Activated naive CD4-positive, alpha-beta T cell treated with anti-CD3 and anti-CD28 coated beads, Interleukin-2, amount 50 U/mL, for 24 hours (primary cell): ENCODE data around the gene GNG2.

Experiments
- H3K27ac Mint-ChIP-seq: one replicate; pipeline ENCODE4 v1.8.0; 2021; ENCODE audit warnings: mild to moderate bottlenecking, mixed read lengths
- H3K27me3 Mint-ChIP-seq: one replicate; pipeline ENCODE4 v1.8.0; 2021; ENCODE audit warnings: mixed read lengths
- H3K36me3 Mint-ChIP-seq: one replicate; pipeline ENCODE4 v1.8.0; 2021; ENCODE audit warnings: mixed read lengths
- H3K4me1 Mint-ChIP-seq: one replicate; pipeline ENCODE4 v1.8.0; 2021; ENCODE audit warnings: mixed read lengths
- H3K4me3 Mint-ChIP-seq: one replicate; pipeline ENCODE4 v1.8.0; 2021; ENCODE audit warnings: mild to moderate bottlenecking, mixed read lengths
- H3K9me3 Mint-ChIP-seq: one replicate; pipeline ENCODE4 v1.8.0; 2021; ENCODE audit warnings: mixed read lengths

Gene GNG2

GRCh38 chr14:51860164-51860824, at the start of gene GNG2:
TSS of gene GNG2 (plus strand) at chr14:51860612. CDS start at chr14:51950679, 90,067 bp downstream.
- H3K4me1 Mint-ChIP-seq: peaks cover 76% of the 10 kb centered on the region
- H3K9me3 Mint-ChIP-seq: no peaks in the 10 kb centered on the region
- peak within 1 kb of the TSS; percentile 99 for H3K4me3 Mint-ChIP-seq
- no peaks in the 10 kb centered on the region for H3K27me3 Mint-ChIP-seq
- H3K27ac Mint-ChIP-seq: peak within 1 kb of the TSS; percentile 97
- H3K36me3 Mint-ChIP-seq: peaks cover 2% of the 10 kb centered on the region

DNA sequence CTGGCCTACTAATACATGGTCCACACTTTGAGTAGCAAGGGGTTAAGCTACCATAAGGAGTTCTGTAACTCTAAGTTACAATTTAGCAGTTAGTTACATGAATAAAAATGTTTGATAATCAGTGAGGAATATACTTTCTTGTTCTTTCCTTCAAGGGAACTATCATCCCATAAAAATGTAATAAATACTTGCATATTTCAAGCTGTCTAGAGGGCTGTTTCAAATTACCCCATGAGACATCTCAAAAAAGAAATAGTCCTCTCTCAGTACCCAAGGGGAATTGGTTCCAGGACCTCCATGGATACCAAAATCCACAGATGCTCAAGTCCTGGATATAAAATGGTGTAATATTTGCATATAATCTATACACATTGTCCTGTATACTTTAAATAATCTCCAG, 48.7 kb upstream of the GNG2 start:
- H3K36me3 Mint-ChIP-seq: no peaks in the 10 kb centered on the region

GRCh38 chr14:51816031-51816430, 44.4 kb upstream of the GNG2 start:
- H3K27me3 Mint-ChIP-seq: no peaks in the 10 kb centered on the region
- H3K4me1 Mint-ChIP-seq: no peaks in the 10 kb centered on the region
- H3K9me3 Mint-ChIP-seq: no peaks in the 10 kb centered on the region
- no peak overlapping the region for H3K4me3 Mint-ChIP-seq
- no peaks in the 10 kb centered on the region for H3K36me3 Mint-ChIP-seq
- peak overlapping the region; percentile 72 for H3K27ac Mint-ChIP-seq

More for the DNA sequence above, 48.7 kb upstream of the GNG2 start:
- H3K27ac Mint-ChIP-seq: no peak overlapping the region
- no peaks in the 10 kb centered on the region for H3K9me3 Mint-ChIP-seq
- no peak overlapping the region for H3K4me3 Mint-ChIP-seq
- H3K27me3 Mint-ChIP-seq: no peaks in the 10 kb centered on the region
- H3K4me1 Mint-ChIP-seq: no peaks in the 10 kb centered on the region

DNA sequence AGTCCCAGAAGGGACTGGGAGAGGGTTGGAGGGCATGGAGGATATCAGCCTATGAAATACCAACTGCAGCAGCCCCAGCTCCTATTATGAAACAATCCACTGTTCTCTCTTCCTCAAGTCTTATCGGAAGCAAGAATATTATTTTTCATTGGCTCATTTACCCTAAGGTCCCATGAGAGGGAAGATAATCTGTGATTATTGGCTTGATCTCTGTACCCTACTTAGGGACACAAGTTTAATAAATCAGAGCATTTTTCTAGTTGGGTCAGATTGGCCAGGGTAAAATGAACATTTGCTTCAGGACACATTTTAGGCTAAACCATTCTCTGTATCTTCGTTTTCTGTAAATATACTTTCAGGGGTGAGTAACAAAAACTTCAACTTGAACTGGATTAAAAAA, 43.1 kb upstream of the GNG2 start:
- Mint-ChIP-seq H3K4me3 (no peak overlapping the region), H3K27ac (no peak overlapping the region), H3K9me3 (no peaks in the 10 kb centered on the region), H3K27me3 (no peaks in the 10 kb centered on the region), H3K36me3 (no peaks in the 10 kb centered on the region), H3K4me1 (no peaks in the 10 kb centered on the region)

GRCh38 chr14:51818748-51819380, 41.5 kb upstream of the GNG2 start:
- Mint-ChIP-seq H3K9me3 (no peaks in the 10 kb centered on the region), H3K27me3 (no peaks in the 10 kb centered on the region), H3K4me1 (no peaks in the 10 kb centered on the region), H3K4me3 (no peak overlapping the region), H3K27ac (no peak overlapping the region), H3K36me3 (no peaks in the 10 kb centered on the region)

DNA sequence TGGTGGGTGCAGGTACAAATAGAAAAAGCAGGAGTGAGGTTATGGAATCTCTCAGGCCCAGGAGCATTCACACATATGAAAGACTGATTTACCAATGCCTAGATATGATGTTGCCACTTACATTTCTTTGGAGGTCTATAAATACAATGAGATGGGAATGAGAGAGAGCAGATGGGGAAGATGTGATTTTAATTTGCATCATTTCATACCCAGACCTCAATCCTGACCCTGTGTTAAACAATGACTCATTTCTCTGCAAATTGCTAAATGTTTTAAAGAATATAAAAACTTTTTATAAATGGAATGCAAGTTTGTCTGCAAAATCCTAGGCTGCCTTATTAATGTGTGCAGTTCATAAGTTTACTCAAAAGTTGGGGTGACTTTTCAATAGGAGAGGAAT, 38.6 kb upstream of the GNG2 start:
- Mint-ChIP-seq H3K9me3 (no peaks in the 10 kb centered on the region), H3K36me3 (no peaks in the 10 kb centered on the region), H3K27ac (no peak overlapping the region), H3K4me3 (no peak overlapping the region), H3K27me3 (no peaks in the 10 kb centered on the region), H3K4me1 (no peaks in the 10 kb centered on the region)

DNA sequence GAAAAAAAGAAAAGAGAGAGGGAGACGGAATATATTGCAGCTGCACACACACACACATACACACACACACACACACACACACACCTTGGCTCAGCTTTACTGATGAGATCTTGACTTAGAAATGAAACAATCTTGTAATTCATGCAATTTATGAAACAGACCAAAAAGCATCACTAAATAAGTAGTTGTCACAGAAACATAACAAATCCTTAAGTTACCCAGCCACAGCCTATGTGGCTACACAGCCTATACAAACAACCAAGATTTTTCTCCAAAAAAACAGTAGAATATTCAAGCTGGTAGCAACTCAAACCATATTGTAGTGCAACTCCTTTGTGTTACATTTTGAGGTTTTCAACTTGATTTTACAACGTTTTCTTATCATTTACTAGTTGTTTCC, 37.9 kb upstream of the GNG2 start:
- Mint-ChIP-seq H3K4me1 (no peaks in the 10 kb centered on the region), H3K27ac (no peak overlapping the region), H3K9me3 (no peaks in the 10 kb centered on the region), H3K27me3 (no peaks in the 10 kb centered on the region), H3K36me3 (no peaks in the 10 kb centered on the region), H3K4me3 (no peak overlapping the region)

- H3K27me3 Mint-ChIP-seq: no peaks in the 10 kb centered on the region
- H3K9me3 Mint-ChIP-seq: no peaks in the 10 kb centered on the region
- H3K27ac Mint-ChIP-seq: no peak overlapping the region
- no peaks in the 10 kb centered on the region for H3K4me1 Mint-ChIP-seq
- no peak overlapping the region for H3K4me3 Mint-ChIP-seq
- no peaks in the 10 kb centered on the region for H3K36me3 Mint-ChIP-seq
These were observed 36.7 kb upstream of the GNG2 start for GRCh38 chr14:51823706-51824105.

DNA sequence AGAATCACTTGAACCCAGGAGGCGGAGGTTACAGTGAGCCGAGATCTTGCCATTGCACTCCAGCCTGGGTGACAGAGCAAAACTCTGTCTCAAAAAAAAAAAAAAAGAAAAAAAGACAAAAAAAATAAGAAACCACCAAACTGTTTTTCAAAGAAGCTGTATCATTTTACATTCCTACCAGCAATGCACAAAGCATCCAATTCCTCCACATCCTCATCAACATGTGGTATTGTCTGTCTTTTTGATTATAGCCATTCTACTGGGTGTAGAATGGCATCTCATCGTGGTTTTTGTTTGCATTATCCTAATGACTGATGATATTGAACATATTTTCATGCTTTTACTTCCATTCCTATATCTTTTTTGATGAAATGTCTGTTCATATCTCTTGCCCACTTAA, 36.2 kb upstream of the GNG2 start:
- Mint-ChIP-seq H3K36me3 (no peaks in the 10 kb centered on the region), H3K4me1 (no peaks in the 10 kb centered on the region), H3K27me3 (no peaks in the 10 kb centered on the region), H3K4me3 (no peak overlapping the region), H3K27ac (no peak overlapping the region), H3K9me3 (no peaks in the 10 kb centered on the region)

DNA sequence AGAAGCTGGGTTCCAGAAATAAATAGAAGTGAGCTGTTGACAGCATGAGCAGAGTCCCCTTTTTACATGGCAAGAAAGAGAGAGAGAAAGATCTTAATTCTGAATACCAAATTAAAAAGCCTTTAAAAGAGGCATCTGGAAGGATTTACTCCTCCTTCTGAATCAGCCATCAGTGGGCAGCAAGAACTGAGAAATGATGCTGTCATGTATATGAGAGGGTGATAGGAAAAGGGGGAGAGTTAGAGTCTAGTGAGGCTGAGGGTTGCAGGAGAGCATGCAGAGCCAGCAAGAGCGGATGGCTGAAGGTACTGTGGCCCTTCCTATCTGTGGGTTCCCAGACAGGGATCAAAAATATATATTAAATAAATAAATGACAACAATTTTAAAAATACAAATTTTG, 34.5 kb upstream of the GNG2 start:
- no peaks in the 10 kb centered on the region for H3K27me3 Mint-ChIP-seq
- H3K9me3 Mint-ChIP-seq: no peaks in the 10 kb centered on the region
- no peak overlapping the region for H3K27ac Mint-ChIP-seq
- H3K4me1 Mint-ChIP-seq: no peaks in the 10 kb centered on the region
- no peaks in the 10 kb centered on the region for H3K36me3 Mint-ChIP-seq
- no peak overlapping the region for H3K4me3 Mint-ChIP-seq

GRCh38 chr14:51828017-51828797, 32.2 kb upstream of the GNG2 start:
- H3K27ac Mint-ChIP-seq: no peak overlapping the region

GRCh38 chr14:51834240-51834639, 26.2 kb upstream of the GNG2 start:
- no peak overlapping the region for H3K4me3 Mint-ChIP-seq
- H3K9me3 Mint-ChIP-seq: no peaks in the 10 kb centered on the region
- H3K27me3 Mint-ChIP-seq: no peaks in the 10 kb centered on the region
- H3K4me1 Mint-ChIP-seq: no peaks in the 10 kb centered on the region
- no peak overlapping the region for H3K27ac Mint-ChIP-seq
- peaks cover 1% of the 10 kb centered on the region for H3K36me3 Mint-ChIP-seq

More at GRCh38 chr14:51828017-51828797, 32.2 kb upstream of the GNG2 start:
- H3K9me3 Mint-ChIP-seq: no peaks in the 10 kb centered on the region
- H3K27me3 Mint-ChIP-seq: no peaks in the 10 kb centered on the region
- H3K36me3 Mint-ChIP-seq: peaks cover 1% of the 10 kb centered on the region
- no peaks in the 10 kb centered on the region for H3K4me1 Mint-ChIP-seq
- no peak overlapping the region for H3K4me3 Mint-ChIP-seq

GRCh38 chr14:51836417-51836816, 24.0 kb upstream of the GNG2 start:
- peaks cover 7% of the 10 kb centered on the region for H3K4me1 Mint-ChIP-seq
- no peaks in the 10 kb centered on the region for H3K9me3 Mint-ChIP-seq
- H3K27me3 Mint-ChIP-seq: no peaks in the 10 kb centered on the region
- H3K36me3 Mint-ChIP-seq: peaks cover 1% of the 10 kb centered on the region
- H3K27ac Mint-ChIP-seq: no peak overlapping the region
- no peak overlapping the region for H3K4me3 Mint-ChIP-seq

GRCh38 chr14:51844081-51844881, 16.1 kb upstream of the GNG2 start:
- Mint-ChIP-seq H3K27ac (peak overlapping the region; percentile 36), H3K9me3 (peaks cover 12% of the 10 kb centered on the region), H3K27me3 (no peaks in the 10 kb centered on the region), H3K4me1 (peaks cover 67% of the 10 kb centered on the region), H3K4me3 (peak overlapping the region; percentile 8), H3K36me3 (peaks cover 5% of the 10 kb centered on the region)

- Mint-ChIP-seq H3K27ac (peak overlapping the region; percentile 20), H3K27me3 (no peaks in the 10 kb centered on the region), H3K4me3 (peak overlapping the region; percentile 85), H3K9me3 (peaks cover 12% of the 10 kb centered on the region), H3K4me1 (peaks cover 73% of the 10 kb centered on the region), H3K36me3 (peaks cover 10% of the 10 kb centered on the region)
These were observed 14.6 kb upstream of the GNG2 start for GRCh38 chr14:51845811-51846210.
